GM21360 (cell line): ENCODE results near the gene BEX3.
"Not testable (repeated sequence)": the region's sequence is repeated elsewhere in the genome, so short reads cannot be mapped to it uniquely, and the experiment has no call there.

Experiments used
- ATAC-seq: cut with Tn5 transposase; IDR thresholded peaks from one replicate; pipeline ENCODE4 v1.9.1; 2021; ENCODE audit warnings: mild to moderate bottlenecking, moderate library complexity; ENCODE audit not compliant: unreplicated experiment

The BEX3 gene

GRCh38 chrX:103376118-103376978 is at the start of gene BEX3:
TSS of gene BEX3 (plus strand) at chrX:103376538. CDS start at chrX:103377522, 984 bp downstream.
- no peak for ATAC-seq

GRCh38 chrX:103329991-103330390 is 46.3 kb upstream of the BEX3 start, which contains the start of gene TCEAL7:
TSS of gene TCEAL7 (plus strand) at chrX:103330239. CDS start at chrX:103331404, 1,165 bp downstream.
- no peak for ATAC-seq

DNA sequence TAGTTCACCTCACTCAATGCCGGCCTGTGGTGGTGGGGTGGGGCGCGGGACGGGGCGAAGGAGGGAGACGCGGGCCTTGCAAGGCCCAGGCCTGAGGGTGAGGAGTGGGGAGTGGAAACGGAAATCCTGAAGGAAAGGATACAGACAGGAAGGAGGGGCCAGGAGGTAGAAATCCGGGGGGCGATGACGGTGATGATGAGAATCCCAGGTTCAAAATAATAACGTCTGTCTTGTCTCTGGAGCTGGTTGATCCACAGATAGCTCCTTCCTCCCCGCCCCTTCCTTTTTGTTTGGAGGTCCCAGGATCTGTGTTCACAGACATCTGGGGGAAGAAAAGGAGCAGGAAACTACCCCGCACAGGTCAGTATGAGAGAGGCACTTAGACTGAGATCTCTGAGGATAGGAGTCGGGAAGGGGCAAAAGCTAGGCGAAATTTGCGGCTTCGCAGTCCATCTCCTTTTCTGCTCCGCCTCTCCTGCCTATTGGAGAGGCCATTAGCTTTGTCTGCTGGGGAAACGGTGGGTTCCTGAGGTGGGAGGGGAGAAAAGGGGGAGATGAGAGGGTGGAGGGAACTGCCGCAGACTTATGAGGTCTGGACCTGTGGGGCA is 45.6 kb upstream of the BEX3 start:
- no peak for ATAC-seq

- ATAC-seq, result no peak
These were observed 37.7 kb upstream of the BEX3 start for GRCh38 chrX:103338663-103339062.

DNA sequence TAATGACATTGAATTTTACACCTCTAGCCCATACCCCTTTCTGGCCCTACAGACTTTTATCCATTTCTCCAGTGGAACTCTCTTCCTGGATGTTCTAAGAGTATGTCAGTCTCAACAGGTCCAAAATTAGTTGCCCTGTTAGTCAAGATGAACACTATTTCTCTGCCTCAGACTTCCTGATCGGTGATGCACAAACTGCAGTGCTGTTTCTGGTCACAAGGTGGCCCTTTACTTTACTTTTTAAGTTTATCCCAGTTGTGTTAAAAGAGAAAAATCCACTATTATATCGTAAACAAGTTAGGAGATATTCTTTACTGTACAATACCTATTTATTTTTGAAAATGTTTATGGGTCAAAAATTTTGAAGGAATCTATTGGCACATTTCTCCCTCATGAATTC is 33.2 kb upstream of the BEX3 start:
- ATAC-seq, result no peak

DNA sequence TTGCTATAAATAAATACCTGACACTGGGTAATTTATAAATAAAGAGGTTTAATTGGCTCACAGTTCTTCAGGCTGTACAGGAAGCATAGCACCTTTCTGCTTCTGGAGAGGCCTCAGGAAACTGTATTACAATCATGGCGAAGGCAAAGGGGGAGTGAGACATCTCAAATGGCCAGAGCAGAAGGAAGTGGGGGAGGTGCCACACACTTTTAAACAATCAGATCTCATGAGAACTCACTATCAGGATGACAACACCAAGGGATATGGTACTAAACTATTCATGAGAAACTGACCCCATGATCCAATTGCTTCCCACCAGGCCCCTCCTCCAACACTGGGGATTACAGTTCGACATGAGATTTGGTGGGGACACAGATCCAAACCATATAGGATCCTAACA is 31.7 kb upstream of the BEX3 start:
- ATAC-seq, result no peak

GRCh38 chrX:103347682-103348397 is 28.5 kb upstream of the BEX3 start:
- ATAC-seq, result no peak

GRCh38 chrX:103356130-103356798 is 20.1 kb upstream of the BEX3 start, which contains the start of gene TCEAL9:
TSS of gene TCEAL9 (plus strand) at chrX:103356506. CDS start at chrX:103357685, 1,179 bp downstream.
- ATAC-seq, result no peak

GRCh38 chrX:103356858-103357257 is 19.5 kb upstream of the BEX3 start:
- no peak for ATAC-seq

GRCh38 chrX:103357871-103358270 is 18.5 kb upstream of the BEX3 start:
- no peak for ATAC-seq

DNA sequence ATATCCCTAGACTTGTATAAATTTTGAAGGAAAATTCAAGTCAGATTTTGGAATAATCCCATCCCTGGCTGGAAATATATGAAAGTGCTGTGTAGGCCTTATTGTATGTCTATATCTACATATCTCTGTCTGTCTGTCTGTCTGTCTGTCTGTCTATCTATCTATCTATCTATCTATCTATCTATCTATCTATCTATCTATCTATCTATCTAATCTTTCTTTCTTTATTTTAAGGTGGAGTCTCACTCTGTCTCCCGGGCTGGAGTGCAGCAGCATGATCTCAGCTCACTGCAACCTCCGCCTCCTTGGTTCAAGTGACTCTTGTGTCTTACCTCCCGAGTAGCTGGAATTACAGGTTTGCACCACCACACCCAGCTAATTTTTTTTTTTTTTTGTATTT is 16.7 kb upstream of the BEX3 start:
- ATAC-seq, result not testable (repeated sequence)

DNA sequence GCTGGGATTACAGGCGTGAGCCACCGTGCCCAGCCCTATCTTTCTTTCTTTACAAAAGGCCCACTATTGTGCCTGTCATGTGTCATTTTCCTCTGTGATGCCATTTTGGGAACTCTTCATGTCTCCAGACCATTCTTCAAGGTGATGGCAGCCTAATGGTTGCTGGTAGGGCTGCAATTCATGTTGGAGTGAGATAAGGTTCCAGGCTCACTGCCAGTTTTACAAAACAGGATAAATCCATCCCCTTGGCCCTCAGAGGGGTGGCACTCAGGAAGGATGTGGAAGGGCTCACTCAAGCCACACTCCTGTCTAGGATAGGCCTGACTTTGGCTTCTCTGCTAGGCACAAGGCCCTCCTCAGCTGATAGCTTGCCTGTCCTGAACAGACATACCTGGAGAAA is 16.2 kb upstream of the BEX3 start:
- ATAC-seq, result no peak

GRCh38 chrX:103360916-103361315 is 15.4 kb upstream of the BEX3 start:
- no peak for ATAC-seq

GRCh38 chrX:103361798-103362197 is 14.5 kb upstream of the BEX3 start:
- no peak for ATAC-seq

DNA sequence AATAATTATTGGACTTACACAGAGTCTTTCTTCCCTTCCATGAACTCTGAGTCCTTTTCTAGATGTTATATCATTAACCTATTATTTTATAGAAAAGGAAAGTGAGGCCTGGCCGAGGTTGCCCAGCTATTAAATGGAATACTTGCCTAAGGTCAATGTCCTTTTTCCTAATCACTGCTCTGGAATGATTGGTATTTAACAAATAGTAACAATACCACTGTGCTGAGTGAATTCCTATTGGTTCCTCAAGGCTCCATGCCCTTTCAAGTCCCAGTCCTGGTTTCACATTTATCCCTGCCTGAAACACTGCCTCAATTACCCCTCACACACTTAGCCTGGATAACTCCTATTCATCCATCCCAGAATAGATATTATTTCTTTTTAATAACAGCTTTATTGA is 13.9 kb upstream of the BEX3 start:
- no peak for ATAC-seq

DNA sequence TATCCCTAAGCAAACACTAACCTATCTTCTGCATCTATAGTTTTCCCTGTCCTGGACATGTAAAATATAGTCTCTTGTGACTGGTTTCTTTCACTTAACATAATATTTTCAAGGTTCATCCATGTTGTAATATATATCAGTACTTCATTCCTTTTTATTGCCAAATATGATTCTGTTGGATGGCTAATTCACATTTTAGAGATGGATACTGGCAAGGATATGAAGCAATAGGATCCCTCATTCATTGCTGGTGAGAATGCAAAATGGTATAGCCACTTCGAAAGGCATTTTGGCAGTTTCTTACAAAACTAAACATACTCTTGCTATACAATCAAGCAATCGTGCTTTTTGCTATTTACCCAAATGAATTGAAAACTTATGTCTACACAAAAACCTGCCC is 13.3 kb upstream of the BEX3 start:
- no peak for ATAC-seq

DNA sequence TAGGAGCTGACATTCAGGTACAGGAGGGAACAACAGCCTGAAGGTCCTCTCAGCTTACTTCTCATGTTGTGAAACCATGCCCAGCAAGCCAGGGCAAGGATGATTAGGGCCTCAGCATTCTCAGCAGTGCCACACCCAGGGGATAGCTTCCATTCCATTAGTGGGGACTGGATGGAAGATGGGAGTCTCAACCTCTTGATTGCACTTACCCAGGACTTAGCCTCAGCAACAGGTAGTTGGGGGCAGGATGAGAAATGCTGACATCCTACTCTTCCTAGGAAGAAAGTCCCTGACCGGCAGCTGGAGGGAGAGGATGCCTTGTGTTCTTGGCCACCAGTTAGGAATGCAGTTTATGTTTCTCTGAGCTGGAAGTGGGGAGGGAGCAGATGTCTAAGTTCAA is 8.8 kb upstream of the BEX3 start:
- no peak for ATAC-seq

DNA sequence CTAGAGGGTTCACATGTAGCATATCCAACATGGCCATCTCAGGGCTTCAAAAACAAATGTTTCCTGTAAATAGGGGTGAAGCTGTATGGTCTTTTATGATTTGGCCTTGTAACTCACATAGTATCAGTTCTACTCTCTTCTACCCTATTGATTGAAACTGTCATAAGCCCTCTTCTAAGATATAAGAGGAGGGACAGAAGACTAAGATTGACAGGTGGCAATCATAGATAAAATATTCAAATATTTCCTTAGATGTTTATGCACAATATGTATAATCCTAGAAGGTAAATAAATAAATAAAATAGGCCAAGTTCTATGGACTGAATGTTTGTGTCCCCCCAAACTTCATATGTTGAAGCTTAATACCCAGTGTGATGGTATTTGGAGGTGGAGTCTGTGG is 6.9 kb upstream of the BEX3 start:
- no peak for ATAC-seq

- ATAC-seq, result no peak
These were observed 3.5 kb upstream of the BEX3 start for GRCh38 chrX:103372886-103373285.

GRCh38 chrX:103373581-103373980 is 2.8 kb upstream of the BEX3 start:
- no peak for ATAC-seq

- no peak for ATAC-seq
These were observed 614 bp downstream of the BEX3 start for GRCh38 chrX:103376979-103377324.
